ENCODE measurements around the gene PSMA5.
"Not testable (repeated sequence)": the region's sequence is repeated elsewhere in the genome, so short reads cannot be mapped to it uniquely, and the experiment has no call there.

PSMA5 gene

DNA sequence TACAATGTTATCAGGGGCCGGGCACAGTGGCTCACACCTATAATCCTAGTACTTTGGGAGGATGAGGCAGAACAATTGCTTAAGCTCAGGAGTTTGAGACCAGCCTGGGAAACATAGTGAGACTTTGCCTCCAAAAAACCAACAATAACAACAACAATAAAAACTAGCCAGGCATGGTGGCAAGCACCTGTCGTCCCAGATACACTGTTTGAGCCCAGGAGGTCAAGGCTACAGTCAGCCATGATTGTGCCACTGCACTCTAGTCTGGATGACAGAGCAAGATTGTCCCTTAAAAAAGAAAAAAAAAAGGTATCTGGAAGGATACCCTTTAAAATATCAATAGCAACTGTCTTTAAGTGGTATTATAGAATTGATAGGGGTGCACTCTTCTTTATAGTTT is 44.7 kb downstream of the PSMA5 start:
- no peak for DNase-seq (ENCODE audit: low spot score)
- POLR2A ChIA-PET (ENCODE audit: low non-redundant PET): no interaction called here
- CTCF ChIA-PET: no interaction called here
- TF ChIP-seq, protein P1, sequence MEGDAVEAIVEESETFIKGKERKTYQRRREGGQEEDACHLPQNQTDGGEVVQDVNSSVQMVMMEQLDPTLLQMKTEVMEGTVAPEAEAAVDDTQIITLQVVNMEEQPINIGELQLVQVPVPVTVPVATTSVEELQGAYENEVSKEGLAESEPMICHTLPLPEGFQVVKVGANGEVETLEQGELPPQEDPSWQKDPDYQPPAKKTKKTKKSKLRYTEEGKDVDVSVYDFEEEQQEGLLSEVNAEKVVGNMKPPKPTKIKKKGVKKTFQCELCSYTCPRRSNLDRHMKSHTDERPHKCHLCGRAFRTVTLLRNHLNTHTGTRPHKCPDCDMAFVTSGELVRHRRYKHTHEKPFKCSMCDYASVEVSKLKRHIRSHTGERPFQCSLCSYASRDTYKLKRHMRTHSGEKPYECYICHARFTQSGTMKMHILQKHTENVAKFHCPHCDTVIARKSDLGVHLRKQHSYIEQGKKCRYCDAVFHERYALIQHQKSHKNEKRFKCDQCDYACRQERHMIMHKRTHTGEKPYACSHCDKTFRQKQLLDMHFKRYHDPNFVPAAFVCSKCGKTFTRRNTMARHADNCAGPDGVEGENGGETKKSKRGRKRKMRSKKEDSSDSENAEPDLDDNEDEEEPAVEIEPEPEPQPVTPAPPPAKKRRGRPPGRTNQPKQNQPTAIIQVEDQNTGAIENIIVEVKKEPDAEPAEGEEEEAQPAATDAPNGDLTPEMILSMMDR (conservative IDR thresholded peaks at IDR 0.05; ENCODE audit: low read depth): no peak
- no peak overlapping the region for H3K27ac ChIP-seq

GRCh38 chr1:109379907-109380306 is 46.3 kb downstream of the PSMA5 start:
- CTCF ChIA-PET: no interaction called here
- TF ChIP-seq, protein P1 (conservative IDR thresholded peaks at IDR 0.05; ENCODE audit: low read depth): no peak
- POLR2A ChIA-PET (ENCODE audit: low non-redundant PET): no interaction called here

DNA sequence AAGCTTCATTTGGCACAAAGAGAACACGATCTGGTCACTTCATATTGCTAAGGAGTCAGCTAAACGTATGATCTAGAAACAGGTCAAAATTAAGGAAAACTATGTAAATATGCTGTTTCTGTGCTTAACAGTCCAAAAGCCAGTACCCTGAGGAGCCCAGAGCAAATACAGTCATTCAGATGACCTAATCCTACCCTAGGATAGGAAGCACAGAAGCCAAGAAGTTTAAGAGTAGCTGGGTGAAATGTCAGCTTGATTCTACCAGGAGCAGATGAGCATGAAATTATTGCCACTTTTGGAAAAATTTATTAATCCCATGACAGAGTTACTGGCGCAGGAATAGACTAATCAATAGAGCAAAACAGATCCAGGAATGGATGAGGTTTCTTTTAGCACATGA is 46.8 kb downstream of the PSMA5 start:
- CTCF ChIA-PET: interaction anchor here (0.6 kb wide), 2 partner anchors 87 to 135 kb away, joined by 3 to 6 read pairs; no protein-coding TSS in a partner anchor
- DNase-seq (ENCODE audit: low spot score): no peak
- TF ChIP-seq, protein P1 (conservative IDR thresholded peaks at IDR 0.05; ENCODE audit: low read depth): no peak
- POLR2A ChIA-PET (ENCODE audit: low non-redundant PET): interaction anchor here (0.6 kb wide), 1 partner anchor 97 kb away, joined by 3 read pairs; the partner anchor contains the start of gene PSRC1
- no peak overlapping the region for H3K27ac ChIP-seq

More at GRCh38 chr1:109379907-109380306, 46.3 kb downstream of the PSMA5 start:
- no peak for DNase-seq (ENCODE audit: low spot score)
- no peak overlapping the region for H3K27ac ChIP-seq

DNA sequence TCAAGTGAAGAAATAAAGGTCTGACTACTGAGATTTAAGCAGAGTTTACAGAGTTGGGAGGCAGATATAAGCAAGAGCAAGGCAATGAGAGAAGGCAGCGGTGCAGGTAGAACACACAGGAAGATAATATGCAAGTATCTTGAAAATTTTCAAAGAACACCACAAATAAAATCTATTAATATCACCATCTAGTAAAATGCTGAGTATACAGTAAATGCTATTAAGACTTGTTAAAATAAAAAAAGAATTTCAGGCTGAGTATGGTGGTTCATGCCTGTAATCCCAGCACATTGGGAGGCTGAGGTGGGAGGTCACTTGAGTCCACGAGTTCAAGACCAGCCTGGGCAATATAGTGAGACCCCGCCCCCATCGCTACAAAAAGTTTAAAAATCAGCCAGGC is 48.5 kb downstream of the PSMA5 start:
- CTCF ChIA-PET: no interaction called here
- POLR2A ChIA-PET (ENCODE audit: low non-redundant PET): no interaction called here

GRCh38 chr1:109373696-109374095 is 52.6 kb downstream of the PSMA5 start:
- DNase-seq (ENCODE audit: low spot score); H3K27ac ChIP-seq; POLR2A ChIA-PET (ENCODE audit: low non-redundant PET); CTCF ChIA-PET: not testable (repeated sequence)

More for the DNA sequence above, 48.5 kb downstream of the PSMA5 start:
- no peak overlapping the region for H3K27ac ChIP-seq
- no peak for DNase-seq (ENCODE audit: low spot score)
- TF ChIP-seq, protein P1 (conservative IDR thresholded peaks at IDR 0.05; ENCODE audit: low read depth): no peak

DNA sequence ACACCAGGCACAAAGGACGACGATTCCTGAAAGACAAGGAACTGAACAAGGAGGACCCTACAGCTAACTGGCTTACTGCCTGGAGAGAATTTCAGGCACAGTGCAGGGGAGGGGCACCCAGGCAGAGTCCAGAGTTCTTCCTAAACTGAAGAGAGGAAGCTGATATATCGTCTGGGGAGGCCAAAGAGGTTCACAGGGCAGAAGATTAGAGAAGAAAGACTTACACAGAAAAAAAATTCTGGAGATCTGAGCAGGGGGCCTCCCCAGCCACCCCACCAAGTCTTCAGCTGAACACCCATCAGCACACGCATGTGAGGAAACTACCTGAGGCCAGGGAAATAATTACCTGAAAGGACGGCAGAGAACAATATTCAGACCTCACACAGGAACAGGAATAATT is 53.1 kb downstream of the PSMA5 start:
- POLR2A ChIA-PET (ENCODE audit: low non-redundant PET): no interaction called here
- TF ChIP-seq, protein P1 (conservative IDR thresholded peaks at IDR 0.05; ENCODE audit: low read depth): no peak
- CTCF ChIA-PET: interaction anchor here (0.6 kb wide), 1 partner anchor 88 kb away, joined by 4 read pairs; no protein-coding TSS in a partner anchor
- no peak for DNase-seq (ENCODE audit: low spot score)
- H3K27ac ChIP-seq: no peak overlapping the region

DNA sequence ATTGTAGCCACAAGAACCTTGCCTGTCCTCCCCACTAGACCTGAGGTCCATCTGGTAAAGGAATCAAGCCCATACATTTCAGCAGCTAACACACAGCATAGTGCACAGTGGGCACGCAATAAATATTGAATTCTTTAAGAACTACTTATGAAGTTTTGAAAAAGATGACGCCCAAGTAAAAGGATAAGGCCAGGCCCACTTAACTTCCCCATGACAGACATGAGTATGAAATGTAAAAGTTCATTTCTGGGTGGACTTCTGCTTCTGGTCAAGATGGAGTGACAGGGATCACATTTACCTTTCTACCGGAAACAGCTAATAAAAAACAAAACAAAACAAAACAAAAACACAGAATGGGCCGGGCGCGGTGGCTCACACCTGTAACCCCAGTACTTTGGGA is 54.0 kb downstream of the PSMA5 start:
- TF ChIP-seq, protein P1 (conservative IDR thresholded peaks at IDR 0.05; ENCODE audit: low read depth): no peak
- ChIA-PET POLR2A (ENCODE audit: low non-redundant PET) (no interaction called here), CTCF (interaction anchor here (0.5 to 0.6 kb wide), 3 partner anchors 12 to 1088 kb away, joined by 4 read pairs; no protein-coding TSS in a partner anchor)
- no peak for DNase-seq (ENCODE audit: low spot score)
- no peak overlapping the region for H3K27ac ChIP-seq

All from RWPE1 (cell line).